Measurements from ENCODE around the gene IL1B.

Gene IL1B

DNA sequence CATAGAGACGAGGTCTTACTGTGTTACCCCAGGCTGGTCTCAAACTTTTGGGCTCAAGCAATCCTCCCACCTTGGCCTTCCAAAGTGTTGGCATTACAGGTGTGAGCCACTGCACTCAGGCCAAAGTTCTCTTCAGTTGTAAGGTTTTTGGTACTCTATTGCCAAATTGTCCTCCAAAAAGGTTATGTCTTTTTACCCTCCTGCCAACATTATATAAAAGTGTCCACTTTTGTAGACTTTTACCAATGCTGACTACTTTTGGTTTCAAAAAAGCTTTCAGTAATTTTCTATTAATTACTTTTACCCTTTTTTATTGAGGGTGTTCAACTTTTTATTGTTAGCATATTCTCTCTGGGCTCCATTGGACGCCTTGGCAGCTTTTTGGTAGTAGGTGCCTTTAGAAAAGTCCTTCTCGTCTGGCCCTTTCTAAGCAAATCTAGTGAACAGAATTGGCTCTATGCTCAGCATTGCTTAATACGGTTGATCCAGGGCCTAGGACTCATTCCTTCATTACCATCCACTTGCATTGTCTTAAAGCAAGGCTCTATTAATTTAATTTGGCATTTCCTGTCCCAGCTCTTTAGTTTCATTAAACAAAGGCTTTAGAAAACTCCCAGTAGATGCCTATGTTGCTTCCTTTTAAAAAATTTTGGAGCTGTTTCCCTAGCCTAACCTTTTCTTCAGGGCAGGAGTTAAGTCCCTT, 35.5 kb downstream of the IL1B start:
- DNase-seq: no peak

DNA sequence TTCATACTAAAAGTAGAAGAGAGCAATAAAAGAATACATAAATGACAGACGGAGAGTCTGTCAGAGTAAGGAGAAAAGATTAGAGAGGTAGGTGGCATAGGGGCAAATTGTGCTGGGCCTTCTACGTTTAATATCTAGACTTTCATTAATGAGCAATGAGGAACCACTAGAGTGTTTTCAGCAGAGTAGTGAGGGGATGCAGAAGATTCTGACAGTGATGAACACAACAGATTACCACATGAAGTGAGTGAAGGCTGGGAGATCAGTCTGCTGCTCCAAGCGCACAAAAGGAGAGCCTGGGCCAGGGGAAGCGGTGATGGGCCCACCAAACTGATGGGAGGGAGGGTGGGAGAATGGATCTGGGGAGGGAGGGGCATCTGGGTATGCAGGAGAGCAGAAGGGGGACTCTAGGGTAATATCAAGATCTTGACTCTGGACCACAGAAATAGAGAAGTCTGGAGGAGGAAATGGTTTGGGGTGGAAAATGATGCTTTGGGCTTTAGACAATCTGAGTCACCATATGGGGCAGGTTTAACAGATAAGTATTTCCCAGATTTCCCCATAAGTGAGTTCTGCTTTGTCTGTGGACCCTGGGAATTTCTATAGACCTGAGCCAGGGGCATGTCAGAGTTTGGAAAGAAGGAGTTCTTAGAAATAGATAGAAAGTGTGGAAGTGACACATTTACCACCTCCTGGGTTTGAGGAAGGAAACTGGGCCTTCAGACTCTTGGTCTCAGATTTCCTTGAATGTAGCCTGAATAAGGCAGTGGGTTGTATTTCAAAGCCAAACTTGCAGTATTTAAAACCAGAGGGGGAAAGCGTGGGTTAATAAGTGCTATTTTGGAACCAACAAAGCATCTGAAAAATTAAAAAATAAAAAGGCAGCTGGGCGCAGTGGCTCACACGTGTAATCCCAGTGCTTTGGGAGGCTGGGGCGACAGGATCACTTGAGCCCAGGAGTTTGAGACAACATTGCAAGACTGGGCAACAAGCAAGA, 37.3 kb downstream of the IL1B start:
- DNase-seq: peak; percentile 45

DNA sequence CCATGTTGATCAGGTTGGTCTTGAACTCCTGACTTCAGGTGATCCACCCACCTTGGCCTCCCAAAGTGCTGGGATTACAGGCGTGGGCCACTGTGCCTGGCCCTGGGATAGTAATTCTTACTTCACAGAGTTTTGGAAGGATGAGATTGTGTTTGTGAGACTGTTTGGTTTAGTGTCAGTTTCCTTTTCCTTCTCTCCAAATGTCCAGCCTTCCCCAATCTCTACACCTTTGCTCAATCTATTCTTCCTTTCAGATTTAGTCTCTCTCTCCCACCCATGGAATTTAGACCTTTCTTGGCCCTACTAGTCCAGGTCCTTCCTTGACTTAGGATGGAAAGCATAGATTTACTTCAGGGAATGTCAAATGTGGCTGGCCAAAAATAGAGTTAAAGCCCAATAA, 40.1 kb downstream of the IL1B start:
- DNase-seq: no peak

GRCh38 chr2:112795774-112796173, 40.8 kb downstream of the IL1B start:
- no peak for DNase-seq

DNA sequence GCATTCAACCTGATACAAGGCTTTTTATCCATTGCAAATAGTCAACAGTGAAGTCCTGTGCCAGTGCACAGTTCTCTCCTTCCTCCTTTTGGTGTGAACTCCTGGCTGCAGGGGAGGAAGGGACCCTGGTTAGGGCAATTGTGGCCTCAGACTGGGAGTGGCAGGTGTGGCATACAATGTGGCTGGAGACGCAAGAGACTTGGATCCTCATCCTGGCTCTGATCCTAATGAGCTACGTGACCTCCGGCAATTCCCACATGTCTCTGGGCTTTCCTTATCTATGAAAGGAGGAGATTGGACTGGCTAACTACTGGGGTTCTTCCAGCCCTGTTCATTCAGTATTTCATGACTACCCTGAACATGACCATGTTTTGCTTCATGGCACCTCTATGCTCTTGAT, 41.7 kb downstream of the IL1B start:
- DNase-seq: no peak

- peak; percentile 76 for DNase-seq
Observed at GRCh38 chr2:112794131-112794733, 42.3 kb downstream of the IL1B start.

DNA sequence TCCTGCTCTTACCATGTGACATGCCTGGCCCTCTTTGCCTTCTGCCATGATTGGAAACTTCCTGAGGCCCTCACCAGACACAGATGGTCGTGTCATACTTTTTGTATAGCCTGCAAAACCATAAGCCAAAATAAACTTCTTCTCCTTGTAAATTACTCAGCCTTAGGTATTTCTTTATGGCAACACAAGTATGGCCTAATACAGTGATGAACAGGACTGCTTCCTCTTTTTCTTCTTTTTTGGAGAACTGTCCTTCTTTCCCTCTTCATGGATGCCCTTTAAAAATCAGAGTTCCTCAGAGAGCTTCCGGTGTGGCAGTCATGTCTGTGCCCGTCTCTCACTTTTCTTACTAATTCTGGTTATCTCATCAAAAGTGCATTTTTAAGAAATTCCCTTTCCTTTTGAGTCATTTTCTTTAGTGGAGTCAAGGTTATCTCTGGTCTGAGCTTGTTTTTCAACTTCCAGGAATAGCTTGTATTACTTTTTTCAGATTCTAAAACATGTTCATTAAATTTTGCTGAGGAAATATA, 43.1 kb downstream of the IL1B start:
- DNase-seq: peak; percentile 31

DNA sequence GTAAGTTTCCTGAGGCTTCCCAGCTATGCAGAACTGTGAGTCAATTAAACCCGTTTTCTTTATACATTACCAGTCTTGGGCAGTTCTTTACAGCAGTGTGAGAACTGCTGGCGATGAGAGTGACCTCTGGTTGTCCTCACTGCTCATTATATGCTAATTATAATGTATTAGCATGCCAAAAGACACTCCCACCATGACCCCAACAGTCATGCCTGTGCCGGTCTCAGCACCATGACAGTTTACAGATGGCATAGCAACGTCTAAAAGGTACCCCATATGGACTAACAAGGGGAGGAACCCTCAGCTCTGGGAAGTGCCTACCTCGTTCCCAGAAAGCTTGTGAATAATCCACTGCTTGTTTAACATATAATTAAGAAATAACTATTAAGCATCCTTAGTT, 44.2 kb downstream of the IL1B start:
- DNase-seq: no peak

DNA sequence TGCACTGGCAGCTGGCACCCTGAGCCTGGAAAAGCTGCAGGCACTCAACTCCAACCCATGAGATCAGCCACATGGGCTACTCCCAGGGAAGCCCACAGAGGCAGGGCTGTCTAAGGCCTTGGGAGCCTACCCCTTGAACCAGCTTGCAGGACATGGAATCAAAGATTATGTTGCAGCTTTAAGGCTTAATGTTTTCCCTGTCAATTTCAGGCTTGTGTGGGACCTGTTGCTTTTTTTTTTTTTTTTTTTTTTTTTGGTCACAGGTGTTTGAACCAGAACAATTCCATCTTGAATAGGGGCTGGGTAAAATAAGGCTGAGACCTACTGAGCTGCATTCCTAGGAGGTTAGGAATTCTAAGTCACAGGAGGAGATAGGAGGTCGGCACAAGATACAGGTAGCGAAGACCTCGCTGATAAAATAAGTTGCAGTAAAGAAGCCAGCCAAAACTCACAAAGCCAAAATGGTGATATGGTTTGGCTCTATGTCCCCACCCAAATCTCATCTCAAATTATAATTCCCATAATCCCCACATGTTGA, 44.8 kb downstream of the IL1B start:
- no peak for DNase-seq

GRCh38 chr2:112791019-112791418, 45.6 kb downstream of the IL1B start:
- no peak for DNase-seq

GRCh38 chr2:112790305-112790704, 46.3 kb downstream of the IL1B start:
- no peak for DNase-seq

GRCh38 chr2:112789186-112789585, 47.4 kb downstream of the IL1B start:
- no peak for DNase-seq

DNA sequence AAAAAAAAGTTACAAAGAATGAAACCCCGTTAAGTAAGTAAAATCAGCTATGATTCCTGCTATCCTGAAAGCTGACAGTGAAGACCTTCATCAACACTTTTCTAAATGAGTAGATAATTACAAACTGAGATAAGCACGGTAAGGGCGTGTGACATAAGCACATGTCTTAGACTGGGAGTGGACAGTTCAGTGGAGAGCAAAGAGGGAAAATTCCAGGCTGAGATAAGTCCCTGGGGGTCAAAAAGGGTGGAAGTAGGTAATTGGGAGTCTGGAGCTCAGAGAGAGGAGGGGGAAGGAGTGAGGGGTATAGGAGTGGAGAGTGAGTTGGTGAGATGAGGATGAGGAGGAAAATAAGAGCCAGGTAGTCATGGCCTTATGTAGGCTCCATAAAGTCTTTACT, 47.9 kb downstream of the IL1B start:
- no peak for DNase-seq

GRCh38 chr2:112787729-112788393, 48.7 kb downstream of the IL1B start:
- no peak for DNase-seq

GRCh38 chr2:112787294-112787693, 49.3 kb downstream of the IL1B start:
- no peak for DNase-seq

DNA sequence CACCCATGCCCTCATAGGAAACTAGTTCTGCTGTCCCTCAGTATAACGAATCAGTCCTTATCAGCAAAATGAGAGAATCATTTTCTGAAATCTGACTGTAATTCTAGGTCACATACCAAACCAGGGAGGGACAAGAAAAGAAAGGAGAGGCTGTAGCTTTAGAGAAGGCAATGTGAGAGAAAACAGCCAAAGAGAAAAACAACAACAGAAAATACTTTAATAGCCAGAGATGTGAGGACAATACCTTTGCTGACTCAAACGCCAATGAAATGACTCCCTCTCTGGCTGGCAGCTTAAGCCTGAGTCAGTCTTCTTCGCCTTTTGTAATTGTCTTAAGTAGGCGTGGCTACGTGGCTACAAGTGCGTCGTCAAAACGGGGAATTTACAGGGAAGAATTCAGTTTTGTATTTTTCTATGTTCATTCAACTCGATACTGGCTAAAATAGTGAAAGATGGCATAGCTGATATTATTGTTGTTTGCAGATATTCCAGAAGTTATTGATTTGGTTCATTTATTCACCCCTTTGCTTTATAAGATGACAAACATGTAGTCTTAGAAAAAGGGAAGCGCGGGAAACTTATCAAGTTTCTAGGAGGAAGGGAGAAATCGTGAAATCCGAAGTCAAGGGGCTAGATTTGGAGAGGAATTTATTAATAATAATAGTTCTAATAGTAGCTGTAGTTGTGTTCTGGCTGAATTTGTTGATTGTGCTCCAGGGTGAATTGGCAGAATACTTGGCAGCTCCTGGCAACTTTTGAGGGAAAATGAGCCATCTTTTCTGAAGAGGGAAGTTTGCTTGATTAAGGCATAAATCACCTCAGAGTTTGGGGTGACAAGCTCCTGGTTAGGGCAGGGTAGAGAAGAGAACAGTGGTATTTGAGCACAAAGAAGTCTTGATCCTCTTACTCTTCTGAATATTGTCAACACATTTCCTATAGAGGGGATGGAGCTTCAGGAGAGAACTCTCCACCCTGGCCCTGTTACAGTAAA, 52.1 kb downstream of the IL1B start, which contains the start of gene IL1A:
Gene IL1A (minus strand): TSS at position 295 of the 991 bp plus-strand sequence. CDS start 723 bp downstream, outside the sequence.
- DNase-seq: peak; percentile 41

DNA sequence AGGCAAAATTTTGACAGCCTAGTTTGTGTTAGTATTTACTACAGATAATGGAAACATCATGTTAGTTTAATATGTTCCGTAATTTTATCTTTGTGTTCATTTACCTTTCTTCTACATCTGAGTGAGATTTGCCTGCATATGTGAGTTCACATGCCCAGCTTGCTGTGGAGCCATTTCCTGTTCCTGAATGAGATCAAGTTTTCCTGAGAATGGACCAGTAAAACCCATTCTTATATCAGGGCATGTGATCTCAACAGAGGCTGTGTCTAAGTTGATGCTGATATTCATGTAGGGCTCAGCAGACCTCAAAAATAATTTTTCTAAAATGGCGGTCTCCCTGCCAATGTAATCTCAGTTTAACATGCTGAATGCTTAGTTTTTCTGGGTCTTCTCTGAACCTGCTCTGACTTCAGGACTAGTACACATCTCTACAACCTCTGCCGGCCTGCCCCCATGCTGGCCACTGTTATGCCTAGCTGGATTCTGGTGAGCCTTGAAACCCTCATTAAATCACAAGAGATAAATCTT, 53.3 kb downstream of the IL1B start:
- no peak for DNase-seq

DNA sequence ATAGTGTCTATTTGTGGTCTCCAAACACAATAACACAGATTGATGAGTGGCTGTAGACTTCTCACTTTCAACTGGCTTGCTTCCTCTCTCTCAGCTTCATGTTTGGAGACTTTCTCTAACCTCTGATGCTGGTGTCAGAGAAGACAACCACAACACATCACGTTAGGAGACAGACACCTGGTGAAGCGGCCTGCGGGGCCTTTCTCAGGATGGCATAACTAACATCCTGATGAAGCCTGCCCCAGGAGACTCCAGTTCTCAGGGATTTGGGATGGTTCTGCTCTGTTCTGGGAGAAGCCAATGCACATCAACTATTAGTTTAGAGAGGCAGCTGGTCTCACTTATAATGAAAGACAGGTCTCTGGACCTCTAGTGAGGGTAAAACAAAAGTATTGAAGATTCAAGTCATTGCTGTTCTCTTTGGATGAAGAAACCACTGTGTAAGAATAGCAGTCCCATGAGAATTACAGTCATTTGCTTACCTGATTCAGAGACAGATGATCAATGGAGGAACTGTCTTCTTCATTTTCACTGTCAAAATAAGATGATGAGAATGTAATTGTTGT, 54.3 kb downstream of the IL1B start:
- no peak for DNase-seq

All from CD4-positive, alpha-beta T cell treated with Interferon gamma for 1 hour (primary cell).